ENCODE data around the gene NUDT4B.
"Not testable (repeated sequence)": the region's sequence is repeated elsewhere in the genome, so short reads cannot be mapped to it uniquely, and the experiment has no call there.

NUDT4B gene

DNA sequence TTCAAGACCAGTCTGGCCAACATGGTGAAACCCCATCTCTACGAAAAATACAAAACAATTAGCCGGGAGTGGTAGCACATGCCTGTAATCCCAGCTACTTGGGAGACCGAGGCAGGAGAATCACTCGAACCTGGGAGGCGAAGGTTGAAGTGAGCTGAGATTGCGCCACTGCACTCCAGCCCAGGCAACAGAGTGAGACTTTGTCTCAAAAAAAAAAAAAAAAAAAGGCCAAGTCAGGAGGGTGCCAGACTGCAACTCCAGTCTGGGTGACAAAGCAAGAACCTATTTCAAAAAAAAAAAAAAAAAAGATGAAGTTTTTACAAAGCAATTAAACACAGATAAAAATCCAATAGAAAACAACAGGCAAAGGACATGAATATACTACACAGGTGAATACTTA, 9.9 kb upstream of the NUDT4B start:
- H3K27ac ChIP-seq, result not testable (repeated sequence)

DNA sequence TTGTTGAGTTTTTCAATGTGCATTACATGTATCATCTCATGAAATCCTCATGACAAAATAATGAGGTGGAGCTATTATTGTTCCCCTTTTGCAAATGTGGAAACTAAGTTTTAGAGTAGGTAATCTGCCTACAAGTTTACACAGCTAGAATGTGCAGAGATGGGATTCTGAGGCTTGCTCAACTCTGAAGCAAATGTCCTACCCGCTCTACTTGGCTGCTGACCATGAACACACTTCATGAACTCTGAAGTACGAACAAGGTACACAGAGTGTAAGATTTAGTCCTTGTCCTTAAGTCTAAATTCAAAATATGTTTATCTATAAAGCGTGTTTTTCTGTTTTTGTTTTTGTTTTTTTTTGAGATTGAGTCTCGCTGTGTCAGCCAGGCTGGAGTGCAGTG, 5.4 kb upstream of the NUDT4B start:
- H3K27ac ChIP-seq, result not testable (repeated sequence)

DNA sequence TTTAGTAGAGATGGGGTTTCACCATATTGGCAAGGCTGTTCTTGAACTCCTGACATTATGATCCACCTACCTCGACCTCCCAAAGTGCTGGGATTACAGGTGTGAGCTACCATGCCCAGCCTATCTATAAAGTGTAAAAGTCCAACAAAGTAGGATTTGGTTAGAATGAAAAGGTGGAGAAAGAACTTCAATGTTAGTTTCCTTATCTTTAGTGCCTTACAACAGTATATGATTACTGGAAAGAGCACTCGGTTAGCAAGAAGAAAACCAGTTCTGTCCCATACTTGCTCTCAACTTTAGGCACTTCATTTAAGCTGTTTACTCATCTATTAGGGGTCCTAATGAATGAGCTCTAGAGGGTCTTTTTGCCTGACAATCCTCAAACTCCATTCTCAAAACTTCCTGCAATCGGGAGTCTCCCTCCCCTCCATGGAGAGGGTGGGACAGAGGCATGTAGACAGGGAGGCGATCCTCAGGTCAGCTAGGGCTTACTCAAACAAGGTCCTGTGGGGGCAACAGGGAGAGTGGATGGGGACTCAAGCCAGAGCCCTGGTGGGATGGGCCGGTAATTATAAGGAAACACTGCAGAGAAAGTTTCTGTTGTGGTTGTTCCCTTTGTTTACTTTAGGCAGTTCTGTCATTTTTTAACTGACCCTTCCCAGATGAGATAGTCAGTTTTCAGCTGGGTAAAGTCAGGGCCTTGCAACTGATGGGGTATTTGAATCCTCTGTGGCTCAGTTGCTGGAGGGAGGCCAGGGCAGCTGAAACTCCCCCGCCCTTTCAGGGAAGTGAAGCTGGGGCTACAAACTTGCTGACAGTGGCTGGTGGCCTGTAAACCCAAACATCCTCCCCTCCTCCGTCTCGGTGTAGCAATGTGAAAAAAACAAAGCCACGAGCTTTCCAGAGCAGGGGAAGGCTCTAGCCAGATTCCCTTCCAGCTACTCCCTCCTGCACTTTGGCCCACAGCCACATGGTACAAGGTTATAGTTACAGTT, 4.6 kb upstream of the NUDT4B start:
- H3K27ac ChIP-seq, result not testable (repeated sequence)

DNA sequence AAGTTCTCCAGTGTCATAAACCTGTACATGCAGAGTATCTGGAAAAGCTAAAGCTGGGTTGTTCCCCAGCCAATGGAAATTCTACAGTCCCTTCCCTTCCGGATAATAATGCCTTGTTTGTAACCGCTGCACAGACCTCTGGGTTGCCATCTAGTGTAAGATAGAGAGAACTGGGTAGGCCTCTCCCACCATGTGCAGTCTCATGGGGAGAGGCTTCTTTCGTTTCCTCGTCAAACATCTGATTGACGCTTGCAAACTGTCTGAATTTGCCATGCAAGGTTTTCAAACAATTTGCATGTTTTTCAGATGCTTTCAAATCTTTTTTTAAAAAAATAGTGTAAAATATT, 734 bp downstream of the NUDT4B start:
- not testable (repeated sequence) for H3K27ac ChIP-seq

DNA sequence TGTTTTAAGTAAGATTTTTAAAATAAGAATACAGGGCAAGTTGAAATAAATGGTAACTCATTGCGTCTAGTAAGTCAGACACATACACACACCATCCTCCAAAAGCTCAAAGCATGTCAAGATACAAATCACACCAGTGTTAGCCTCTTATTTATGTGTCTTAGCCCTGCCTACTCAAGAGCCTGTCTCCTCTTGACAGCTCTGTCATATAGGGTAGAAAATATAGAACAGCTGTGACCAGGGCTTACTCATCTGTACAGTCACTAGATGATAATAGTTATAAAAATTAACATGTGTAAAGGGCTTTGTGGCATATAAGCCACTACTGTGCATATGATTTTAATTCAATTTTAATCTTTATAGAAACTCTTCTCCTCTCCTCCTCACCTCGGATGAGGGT, 7.7 kb downstream of the NUDT4B start:
- not testable (repeated sequence) for H3K27ac ChIP-seq

DNA sequence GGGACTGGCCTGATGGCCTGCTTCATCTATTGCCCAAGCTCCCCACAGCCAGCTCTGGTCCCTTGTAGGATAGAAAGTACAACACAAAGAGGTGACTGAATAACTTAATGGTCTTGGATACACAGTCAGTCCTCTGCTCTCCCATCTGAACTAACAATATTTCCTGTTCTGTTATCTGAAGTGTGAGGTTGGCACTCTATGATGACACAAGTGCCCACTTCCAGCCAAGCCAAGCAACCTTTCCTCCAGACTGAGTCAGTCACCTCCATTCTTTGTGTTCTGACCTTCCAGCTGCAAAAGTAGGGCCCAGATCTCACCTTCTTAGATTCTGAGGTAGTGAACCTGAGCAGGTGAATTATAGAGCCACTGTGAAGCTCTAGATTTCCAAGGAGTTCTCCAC, 8.9 kb downstream of the NUDT4B start:
- not testable (repeated sequence) for H3K27ac ChIP-seq

DNA sequence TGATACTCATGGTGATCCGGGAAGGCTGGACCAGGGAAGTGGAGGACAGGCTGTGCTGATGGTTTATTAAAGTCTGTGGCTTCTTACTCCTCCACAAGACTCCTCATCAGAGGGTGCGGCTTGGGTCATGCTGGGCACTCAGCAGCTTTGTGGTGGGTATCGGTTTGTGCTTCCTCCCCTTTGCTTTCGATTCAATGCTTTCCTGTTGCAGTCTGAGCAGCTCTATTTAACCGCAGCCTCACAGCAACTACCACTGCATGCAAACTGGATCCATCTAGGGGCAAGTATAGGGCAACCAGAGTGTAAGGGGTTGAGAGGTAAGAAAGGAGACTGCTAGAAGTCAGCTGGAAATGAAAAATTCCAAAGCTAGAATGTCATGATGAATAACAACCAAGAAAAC, 9.8 kb downstream of the NUDT4B start:
- H3K27ac ChIP-seq, result not testable (repeated sequence)

DNA sequence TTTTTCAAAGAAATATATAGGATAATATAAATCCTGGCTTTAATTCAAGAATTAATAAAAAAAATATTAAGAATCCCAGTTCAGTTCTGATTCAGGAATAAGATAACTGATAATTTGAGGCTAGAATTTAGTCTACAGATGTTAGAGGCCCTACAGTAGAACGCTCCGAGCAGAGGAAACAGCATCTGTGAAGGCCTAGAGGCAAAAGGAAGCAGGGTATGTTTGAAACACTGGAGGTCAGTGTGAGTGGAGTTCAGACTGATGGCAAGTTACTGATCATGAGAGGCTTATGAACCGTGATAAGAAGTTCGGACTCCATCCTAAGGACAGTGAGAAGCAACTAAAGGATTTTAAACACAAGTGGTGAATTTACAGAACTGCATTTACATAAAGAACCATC, 10.4 kb downstream of the NUDT4B start:
- not testable (repeated sequence) for H3K27ac ChIP-seq

DNA sequence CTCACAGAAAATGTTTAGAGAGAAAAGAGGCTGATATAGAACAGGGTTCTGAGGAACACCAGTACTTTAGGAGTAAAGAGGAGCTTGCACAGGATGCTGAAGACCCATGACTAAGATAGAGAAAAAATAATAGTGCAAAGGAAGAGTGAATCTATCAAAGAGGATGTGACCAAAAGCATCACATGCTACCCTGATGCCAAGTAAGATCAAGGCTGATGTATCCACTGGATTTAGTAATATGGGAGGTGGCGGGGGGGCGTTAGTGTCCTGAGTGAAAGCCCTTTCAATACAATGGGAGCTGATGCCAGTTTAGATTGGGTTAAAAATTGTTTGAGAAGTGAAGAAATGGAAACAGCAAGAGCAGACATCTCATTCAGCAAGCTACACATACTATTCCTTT, 11.2 kb downstream of the NUDT4B start:
- not testable (repeated sequence) for H3K27ac ChIP-seq

DNA sequence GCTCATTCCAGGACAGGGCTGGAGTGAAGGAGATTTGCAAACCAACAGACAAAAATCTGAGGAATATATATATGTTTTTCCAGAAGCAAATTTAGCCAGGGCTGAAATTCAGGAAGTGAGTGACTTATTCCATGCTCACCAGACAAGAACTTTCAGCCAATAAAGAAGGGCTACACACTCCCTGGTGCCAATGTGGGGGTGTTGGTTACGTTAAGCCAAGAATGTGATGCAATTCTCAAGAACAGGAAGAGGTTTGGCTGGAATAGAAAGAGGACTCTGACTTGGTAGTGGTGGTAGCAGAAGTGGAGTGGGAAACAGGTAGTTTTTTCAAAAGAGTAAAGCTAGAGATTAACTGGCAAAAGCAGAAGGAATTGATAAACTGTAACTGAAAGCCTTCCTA, 11.6 kb downstream of the NUDT4B start:
- H3K27ac ChIP-seq, result not testable (repeated sequence)

DNA sequence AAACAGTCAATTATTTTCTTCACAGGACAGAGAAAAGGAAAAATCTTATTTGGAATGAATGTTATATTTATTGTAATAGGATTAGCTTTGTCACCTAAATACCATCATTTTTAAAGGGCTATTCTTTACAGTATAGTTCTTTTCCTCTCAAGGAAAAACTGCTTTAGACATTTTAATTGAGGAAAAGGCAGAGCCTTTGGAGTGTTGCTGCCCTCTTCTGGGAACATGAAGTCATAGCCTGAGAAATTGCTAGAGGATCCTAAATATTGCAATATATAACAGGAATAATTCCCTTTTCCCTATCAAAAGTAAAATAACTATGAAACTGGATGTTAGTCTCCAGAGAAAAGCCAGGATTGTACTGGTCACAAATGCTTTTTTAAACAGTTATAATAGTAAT, 12.8 kb downstream of the NUDT4B start:
- not testable (repeated sequence) for H3K27ac ChIP-seq

DNA sequence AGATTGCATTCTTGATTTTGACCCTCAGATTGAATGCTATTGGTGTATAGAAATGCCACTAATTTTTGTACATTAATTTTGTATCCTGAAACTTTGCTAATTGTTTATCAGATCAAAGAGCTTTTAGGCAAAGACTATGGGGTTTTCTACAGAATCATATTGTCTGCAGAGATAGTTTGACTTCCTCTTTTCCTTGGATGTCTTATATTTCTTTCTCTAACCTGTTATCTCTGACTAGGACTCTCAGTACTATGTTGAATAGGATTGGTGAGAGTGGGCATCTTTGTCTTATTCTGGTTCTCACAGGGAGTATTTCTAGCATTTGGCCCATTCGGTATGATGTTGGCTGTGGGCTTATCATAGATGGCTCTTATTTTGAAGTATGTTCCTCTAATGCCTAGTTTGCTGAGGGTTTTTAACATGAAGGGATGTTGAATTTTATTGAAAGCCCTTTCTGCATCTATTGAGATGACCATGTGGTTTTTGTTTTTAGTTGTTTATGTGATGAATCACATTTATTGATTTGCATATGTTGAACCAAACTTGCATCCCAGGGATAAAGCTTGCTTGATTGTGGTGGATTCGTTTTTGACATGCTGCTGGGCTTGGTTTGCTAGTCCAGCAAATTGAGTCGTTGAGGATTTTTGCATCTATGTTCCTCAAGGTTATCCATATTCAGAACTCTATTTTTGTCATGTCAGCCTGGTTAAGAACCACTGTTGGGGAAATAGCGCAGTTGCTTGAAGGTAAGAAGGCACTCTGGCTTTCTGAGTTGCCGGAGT, 16.9 kb downstream of the NUDT4B start:
- H3K27ac ChIP-seq, result not testable (repeated sequence)

DNA sequence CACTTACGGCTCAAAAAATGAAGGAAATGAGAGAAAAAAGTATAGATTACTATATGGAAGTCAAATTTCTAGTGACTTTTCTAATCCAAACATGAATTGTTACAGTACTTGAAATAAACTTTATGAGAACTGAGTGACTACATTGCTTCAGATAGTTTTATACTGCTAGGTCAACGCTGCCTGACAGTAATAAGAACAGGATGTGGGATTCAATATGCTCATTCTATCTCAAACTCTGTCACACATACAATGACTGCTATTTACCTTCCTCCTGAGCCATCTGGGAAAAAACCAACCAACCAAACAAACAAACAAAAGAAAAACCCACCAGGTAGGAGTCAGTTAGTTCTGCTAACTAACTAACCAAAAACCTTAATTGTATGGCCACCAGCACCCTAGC, 20.0 kb downstream of the NUDT4B start:
- H3K27ac ChIP-seq, result not testable (repeated sequence)

DNA sequence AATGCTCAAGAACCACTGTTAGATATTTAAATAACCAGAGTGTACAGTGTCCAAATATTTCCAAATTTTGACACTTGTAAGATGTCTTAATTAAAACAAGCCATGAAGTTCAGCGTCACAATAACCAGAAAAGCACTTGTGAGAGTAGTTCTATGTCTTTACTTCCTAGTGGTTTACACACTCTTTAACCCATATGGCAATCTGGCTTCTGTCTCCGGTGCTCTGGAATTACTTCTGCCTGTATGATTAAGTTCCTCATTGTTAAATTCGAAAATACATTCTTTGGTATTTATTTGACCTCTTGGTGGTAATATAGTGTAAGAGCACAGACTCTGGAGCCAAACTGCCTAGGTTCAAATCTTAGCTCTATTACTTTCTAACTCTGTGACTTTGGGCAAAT, 20.9 kb downstream of the NUDT4B start:
- not testable (repeated sequence) for H3K27ac ChIP-seq

DNA sequence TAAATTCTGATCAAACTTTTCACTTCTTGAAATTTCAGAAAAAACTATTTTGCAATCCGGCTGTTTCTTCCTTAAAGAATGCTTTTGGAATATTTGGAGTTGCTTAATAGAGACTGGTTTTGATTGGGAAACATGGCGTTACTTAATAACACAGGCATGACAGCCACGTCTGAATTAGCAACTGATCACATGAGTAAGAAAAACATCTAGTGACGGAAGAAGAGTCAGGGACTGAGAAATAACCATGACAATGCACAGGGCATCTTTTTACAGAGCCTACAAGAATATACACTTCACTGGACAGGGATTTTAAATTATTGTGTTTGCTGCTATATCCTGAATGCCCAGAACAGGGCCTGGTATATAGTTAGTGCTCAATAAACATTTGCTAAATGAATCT, 25.1 kb downstream of the NUDT4B start:
- H3K27ac ChIP-seq, result not testable (repeated sequence)

DNA sequence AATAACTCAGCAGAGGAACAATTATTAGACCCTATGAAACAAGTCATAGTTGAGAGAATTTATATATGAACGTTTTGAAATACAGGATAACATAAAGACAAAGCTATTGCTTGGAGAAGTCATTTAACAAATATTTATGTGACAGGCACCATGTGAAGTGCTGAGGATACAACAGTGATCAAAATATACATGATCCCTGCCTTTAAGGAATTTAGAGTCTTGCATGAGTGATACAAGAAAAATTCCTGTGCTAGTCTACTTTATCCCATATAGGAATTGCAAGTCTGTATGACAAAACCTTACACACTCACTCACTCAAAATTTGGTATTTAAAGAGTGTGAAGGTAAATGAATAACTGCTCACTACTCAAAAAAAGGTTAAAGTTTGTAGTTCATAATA, 25.5 kb downstream of the NUDT4B start:
- H3K27ac ChIP-seq, result not testable (repeated sequence)

DNA sequence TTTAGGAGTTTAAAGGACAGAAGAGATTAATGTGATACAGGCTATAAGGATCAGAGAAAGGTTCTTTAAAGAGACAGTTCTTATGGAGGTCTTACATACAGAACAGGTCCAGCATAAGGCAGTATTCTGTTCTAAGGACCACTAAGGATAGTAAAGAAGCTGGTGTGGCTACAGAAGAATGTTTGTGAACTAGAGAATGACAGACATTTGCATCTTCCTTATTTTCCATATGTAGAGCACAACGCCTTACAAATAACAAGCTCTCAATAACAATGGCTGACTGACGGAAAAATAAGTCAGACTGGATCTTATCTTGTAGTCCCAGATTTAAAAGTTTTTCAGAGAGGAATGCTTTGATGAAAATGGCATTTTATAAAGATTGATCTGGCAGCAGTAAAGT, 26.7 kb downstream of the NUDT4B start:
- not testable (repeated sequence) for H3K27ac ChIP-seq

DNA sequence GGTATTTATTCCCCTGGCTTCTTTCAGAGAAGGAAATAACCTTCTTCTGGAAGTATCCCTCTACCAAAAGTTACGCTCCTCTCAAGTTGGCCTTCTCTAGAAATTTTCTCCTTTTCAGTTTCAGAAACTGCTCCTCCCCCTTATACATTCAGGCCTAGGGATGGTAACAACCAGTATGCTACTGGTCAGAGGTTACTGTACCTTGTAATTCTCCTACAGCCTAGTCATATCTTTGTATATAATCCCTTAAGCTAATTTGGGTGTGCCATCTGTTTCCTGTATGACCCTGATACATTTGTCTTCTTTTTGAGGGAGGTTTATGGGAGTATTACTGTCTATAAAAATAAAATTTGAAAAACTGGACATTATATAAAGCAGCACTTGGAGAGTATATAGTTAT, 29.1 kb downstream of the NUDT4B start:
- not testable (repeated sequence) for H3K27ac ChIP-seq

DNA sequence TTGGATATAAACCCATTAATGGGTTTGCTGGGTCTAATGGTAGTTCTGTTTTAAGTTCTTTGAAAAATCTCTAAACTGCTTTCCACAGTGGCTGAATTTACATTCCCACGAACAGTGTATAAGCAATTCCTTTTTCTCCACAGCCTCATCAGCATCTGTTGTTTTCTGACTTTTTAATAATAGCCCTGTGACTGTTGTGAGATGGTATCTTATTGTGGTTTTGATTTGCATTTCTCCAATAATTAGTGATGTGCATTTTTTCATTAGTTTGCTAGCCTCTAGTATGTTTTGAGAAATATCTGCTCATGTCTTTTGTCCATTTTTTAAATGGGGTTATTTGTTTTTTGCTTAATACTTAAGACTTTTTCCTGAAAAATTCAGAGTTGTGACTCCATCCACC, 31.8 kb downstream of the NUDT4B start:
- H3K27ac ChIP-seq, result not testable (repeated sequence)

DNA sequence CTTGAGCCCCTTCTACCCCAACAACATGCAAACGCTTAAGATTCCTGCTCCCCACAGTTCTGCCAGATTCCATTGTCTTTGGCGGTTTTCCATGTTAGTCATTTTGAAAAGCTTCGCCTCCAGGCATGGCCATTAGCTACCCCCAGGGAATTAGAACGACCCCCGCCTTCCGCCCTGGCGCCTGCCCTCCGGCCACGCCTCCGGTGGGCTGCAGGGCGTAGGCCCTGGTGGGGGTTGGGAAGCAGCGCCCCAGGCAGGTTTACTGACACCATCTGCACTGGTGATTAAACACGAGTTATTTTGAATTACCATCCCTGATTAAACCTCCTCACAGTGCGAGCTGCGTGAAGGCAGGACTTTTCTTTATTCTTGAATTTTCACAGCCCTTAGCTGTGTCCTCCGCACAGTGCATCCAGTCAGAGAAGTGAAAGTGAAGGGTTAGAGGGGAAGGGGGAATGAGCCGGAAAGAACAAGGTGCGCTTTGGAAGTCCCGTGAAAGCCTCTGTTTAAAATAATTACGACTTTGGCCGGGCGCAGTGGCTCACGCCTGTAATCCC, 43.0 kb downstream of the NUDT4B start:
- H3K27ac ChIP-seq, result not testable (repeated sequence)

DNA sequence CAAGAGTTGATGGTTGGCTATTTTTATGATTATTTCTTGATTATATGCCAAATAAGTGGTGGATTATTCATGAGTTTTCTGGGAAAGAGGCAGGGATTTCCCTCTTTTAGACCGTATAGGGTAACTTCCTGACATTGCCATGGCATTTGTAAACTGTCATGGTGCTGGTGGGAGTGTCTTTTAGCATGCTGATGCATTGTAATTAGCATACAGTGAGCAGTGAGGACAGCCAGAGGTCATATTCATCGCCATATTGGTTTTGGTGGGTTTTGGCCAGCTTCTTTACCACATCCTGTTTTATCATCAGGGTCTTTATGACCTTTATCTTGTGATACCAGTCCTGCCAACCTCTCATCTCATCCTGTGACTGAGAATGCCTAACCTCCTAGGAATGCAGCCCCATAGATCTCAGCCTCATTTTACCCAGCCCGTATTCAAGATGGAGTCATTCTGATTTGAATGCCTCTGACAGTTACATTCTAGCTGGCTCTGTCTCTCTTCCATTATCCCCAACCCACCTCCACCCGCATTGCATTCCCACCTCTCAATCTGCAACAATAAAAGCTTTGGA, 45.3 kb downstream of the NUDT4B start:
- not testable (repeated sequence) for H3K27ac ChIP-seq
